HepG2 (cell line): ENCODE measurements around the gene WIZ. TPM values are rescaled to one million over a fixed set of nuclear protein-coding genes. Genes with fewer than 3 reads are reported as not detected.
A peak's percentile ranks its signal among the peaks of the same experiment; 100 is the strongest.

Experiments used
- ARNT2 ChIP-seq: sonication (generic); formaldehyde crosslinking; IDR thresholded peaks from 2 replicates; pipeline ENCODE4 v1.8.0; 2022; ENCODE audit warnings: mild to moderate bottlenecking, low read depth, missing genetic modification reagents, moderate library complexity
- GATAD2A ChIP-seq: IDR thresholded peaks from 2 replicates; pipeline ENCODE4 v1.6.1; 2016
- HMG20A ChIP-seq: IDR thresholded peaks from 2 replicates; pipeline ENCODE4 v1.6.1; 2016; ENCODE audit warnings: borderline replicate concordance
- HOXA3 ChIP-seq: sonication (generic); formaldehyde crosslinking; IDR thresholded peaks from 2 replicates; pipeline ENCODE4 v1.5.0; 2020; ENCODE audit warnings: missing genetic modification reagents
- KAT8 ChIP-seq: IDR thresholded peaks from 2 replicates; pipeline ENCODE4 v1.6.1; 2016; ENCODE audit warnings: missing genetic modification reagents, missing compliant biosample characterization
- MEIS2 ChIP-seq: sonication (generic); formaldehyde crosslinking; IDR thresholded peaks from 2 replicates; pipeline ENCODE4 v1.9.0; 2021; ENCODE audit warnings: mild to moderate bottlenecking, missing genetic modification reagents
- MNT ChIP-seq: fragments of 450-650 bp; IDR thresholded peaks from 2 replicates; pipeline ENCODE4 v1.6.1; 2016
- MYC ChIP-seq: sonication (generic); formaldehyde crosslinking; IDR thresholded peaks from 2 replicates; pipeline ENCODE4 v1.9.0; 2021; ENCODE audit warnings: missing genetic modification reagents, borderline replicate concordance
- NCOR1 ChIP-seq: fragments of 200-600 bp; sonication (generic); IDR thresholded peaks from 2 replicates; pipeline ENCODE4 v1.7.0; 2017; ENCODE audit warnings: antibody characterized with exemption, low read length, borderline replicate concordance
- RCOR2 ChIP-seq: IDR thresholded peaks from 2 replicates; pipeline ENCODE4 v1.6.1; 2016; ENCODE audit warnings: missing biosample characterization, missing genetic modification reagents
- RERE ChIP-seq: IDR thresholded peaks from 2 replicates; pipeline ENCODE4 v1.6.1; 2016; ENCODE audit warnings: low read depth, missing genetic modification reagents, missing compliant biosample characterization
- SOX5 ChIP-seq: IDR thresholded peaks from 2 replicates; pipeline ENCODE4 v1.6.1; 2016; ENCODE audit warnings: borderline replicate concordance
- TFAP4 ChIP-seq: sonication (generic); IDR thresholded peaks from 2 replicates; pipeline ENCODE4 v1.6.1; 2016; ENCODE audit warnings: low read depth, borderline replicate concordance
- ZGPAT ChIP-seq: IDR thresholded peaks from 2 replicates; pipeline ENCODE4 v1.6.1; 2016; ENCODE audit warnings: mild to moderate bottlenecking
- ZNF362 ChIP-seq: sonication (generic); formaldehyde crosslinking; IDR thresholded peaks from 2 replicates; pipeline ENCODE4 v1.4.0; 2020; ENCODE audit warnings: missing genetic modification reagents, mild to moderate bottlenecking, borderline replicate concordance
- ZNF460 ChIP-seq: sonication (generic); formaldehyde crosslinking; IDR thresholded peaks from 2 replicates; pipeline ENCODE4 v1.5.1; 2020; ENCODE audit warnings: missing genetic modification reagents, mild to moderate bottlenecking, borderline replicate concordance
- ZNF503 ChIP-seq: sonication (generic); formaldehyde crosslinking; IDR thresholded peaks from 2 replicates; pipeline ENCODE4 v1.4.0; 2020; ENCODE audit warnings: missing genetic modification reagents
- polyA plus RNA-seq, 8 experiments: library from polyadenylated mRNA; depleted of rRNA in 3 of 8; stranded (reverse) in 7 of 8; unstranded in 1 of 8; fragments of >200 nt; fragmentation: Illumina TruSeq in 4 of 8; extraction: Trizol in 4 of 8; gene quantifications; 2 replicates each; pipeline versions ENCODE4 v1.2.1 to v1.2.3, GENCODE V29; 2011 to 2016; ENCODE audit warnings: low read depth in 4 of 8, missing spikeins in 1 of 8, mixed read lengths in 1 of 8; ENCODE audit not compliant: insufficient read depth in 1 of 8
- total RNA-seq, 5 experiments: library from RNA; depleted of rRNA; stranded (reverse); fragments of >200 nt; fragmentation: Illumina TruSeq; extraction: Trizol; gene quantifications; 2 replicates each; pipeline ENCODE4 v1.2.3, GENCODE V29; 2016; ENCODE audit warnings: low read depth in 1 of 5

WIZ gene
- total and polyA plus RNA-seq, 2 of the 13 experiments (the other 11 are each of a cell fraction or from before 2014, with no cell fraction given): 4.7 to 4.8 TPM

GRCh38 chr19:15411351-15411750, 38.4 kb downstream of the WIZ start (continued):
- TF ChIP-seq MNT (peak; percentile 50), ZNF503 (CRISPR knock-in tag) (0 out of 2 replicates have a peak, but pooled peaks have one; percentile 56), GATAD2A (CRISPR knock-in tag) (peak; percentile 84), RERE (0 out of 2 replicates have a peak, but pooled peaks have one; percentile 34), ZNF362 (CRISPR knock-in tag) (peak; percentile 96), MEIS2 (CRISPR knock-in tag) (0 out of 2 replicates have a peak, but pooled peaks have one; percentile 66), KAT8 (CRISPR knock-in tag) (peak; percentile 32; the same call in 1 of the 2 replicates), ZNF460 (CRISPR knock-in tag) (peak; percentile 83; the same call in 1 of the 2 replicates), TFAP4 (peak; percentile 86), ZGPAT (CRISPR knock-in tag) (peak; percentile 60; the same call in 1 of the 2 replicates), NCOR1 (peak; percentile 53; the same call in 1 of the 2 replicates), RCOR2 (CRISPR knock-in tag) (0 out of 2 replicates have a peak, but pooled peaks have one; percentile 49), MYC (CRISPR knock-in tag) (peak; percentile 64; the same call in 1 of the 2 replicates), HOXA3 (CRISPR knock-in tag) (peak; percentile 61; the same call in 1 of the 2 replicates), ARNT2 (CRISPR knock-in tag) (0 out of 2 replicates have a peak, but pooled peaks have one; percentile 25), SOX5 (CRISPR knock-in tag) (peak; percentile 61; the same call in 1 of the 2 replicates), HMG20A (CRISPR knock-in tag) (peak; percentile 65; the same call in 1 of the 2 replicates)
